ENCODE data around the gene KLK15. TPM values are rescaled to one million over a fixed set of nuclear protein-coding genes. Genes with fewer than 3 reads are reported as not detected.

Gene KLK15
- total RNA-seq, 1 donor from 2014 or later, result not detected

DNA sequence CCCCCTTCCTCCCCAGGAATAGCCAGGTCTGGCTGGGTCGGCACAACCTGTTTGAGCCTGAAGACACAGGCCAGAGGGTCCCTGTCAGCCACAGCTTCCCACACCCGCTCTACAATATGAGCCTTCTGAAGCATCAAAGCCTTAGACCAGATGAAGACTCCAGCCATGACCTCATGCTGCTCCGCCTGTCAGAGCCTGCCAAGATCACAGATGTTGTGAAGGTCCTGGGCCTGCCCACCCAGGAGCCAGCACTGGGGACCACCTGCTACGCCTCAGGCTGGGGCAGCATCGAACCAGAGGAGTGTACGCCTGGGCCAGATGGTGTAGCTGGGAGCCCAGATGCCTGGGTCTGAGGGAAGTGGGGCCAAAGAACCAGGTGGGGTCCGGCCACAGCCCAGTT is 43.1 kb upstream of the KLK15 start:
- TF ChIP-seq, protein P1, sequence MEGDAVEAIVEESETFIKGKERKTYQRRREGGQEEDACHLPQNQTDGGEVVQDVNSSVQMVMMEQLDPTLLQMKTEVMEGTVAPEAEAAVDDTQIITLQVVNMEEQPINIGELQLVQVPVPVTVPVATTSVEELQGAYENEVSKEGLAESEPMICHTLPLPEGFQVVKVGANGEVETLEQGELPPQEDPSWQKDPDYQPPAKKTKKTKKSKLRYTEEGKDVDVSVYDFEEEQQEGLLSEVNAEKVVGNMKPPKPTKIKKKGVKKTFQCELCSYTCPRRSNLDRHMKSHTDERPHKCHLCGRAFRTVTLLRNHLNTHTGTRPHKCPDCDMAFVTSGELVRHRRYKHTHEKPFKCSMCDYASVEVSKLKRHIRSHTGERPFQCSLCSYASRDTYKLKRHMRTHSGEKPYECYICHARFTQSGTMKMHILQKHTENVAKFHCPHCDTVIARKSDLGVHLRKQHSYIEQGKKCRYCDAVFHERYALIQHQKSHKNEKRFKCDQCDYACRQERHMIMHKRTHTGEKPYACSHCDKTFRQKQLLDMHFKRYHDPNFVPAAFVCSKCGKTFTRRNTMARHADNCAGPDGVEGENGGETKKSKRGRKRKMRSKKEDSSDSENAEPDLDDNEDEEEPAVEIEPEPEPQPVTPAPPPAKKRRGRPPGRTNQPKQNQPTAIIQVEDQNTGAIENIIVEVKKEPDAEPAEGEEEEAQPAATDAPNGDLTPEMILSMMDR (conservative IDR thresholded peaks at IDR 0.05), result no peak
- DNase-seq (ENCODE audit: extremely low spot score, unreplicated experiment), result no peak
- no peak overlapping the region for H3K27ac Mint-ChIP-seq

DNA sequence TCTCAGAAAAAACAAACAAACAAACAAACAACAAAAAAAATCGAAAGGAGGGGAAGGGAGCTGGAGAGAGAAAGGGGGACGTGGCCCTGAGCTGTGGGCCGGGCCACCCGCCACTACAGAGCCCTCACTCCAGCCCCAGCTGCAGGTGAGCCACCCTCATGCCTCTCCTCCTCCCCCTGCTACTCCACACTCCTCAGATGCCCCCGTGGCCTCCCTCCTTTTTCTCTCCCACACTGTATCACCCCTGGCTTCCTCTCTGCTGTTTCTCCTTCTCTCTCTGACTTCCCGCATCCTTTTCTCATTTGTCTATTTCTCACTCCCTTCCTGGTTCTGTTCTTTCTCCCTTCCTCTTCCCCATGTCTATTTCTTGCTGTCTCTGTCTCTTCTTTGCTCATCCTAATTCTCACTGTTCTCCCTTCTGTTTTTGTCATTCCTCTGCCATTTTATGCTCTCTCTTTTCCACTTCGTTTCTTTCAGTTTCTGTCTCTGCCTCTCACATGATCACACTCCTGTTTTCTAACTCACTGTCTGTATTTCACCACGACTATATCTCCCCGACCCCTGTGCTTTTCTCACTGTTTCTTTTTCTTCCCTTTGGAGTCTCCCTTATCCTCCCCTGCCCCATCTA is 42.5 kb upstream of the KLK15 start:
- TF ChIP-seq, protein P1 (conservative IDR thresholded peaks at IDR 0.05), result no peak
- no peak overlapping the region for H3K4me3 Mint-ChIP-seq
- H3K27ac Mint-ChIP-seq, result no peak overlapping the region
- no peaks in the 10 kb centered on the region for H3K36me3 Mint-ChIP-seq
- no peaks in the 10 kb centered on the region for H3K9me3 Mint-ChIP-seq
- no peaks in the 10 kb centered on the region for H3K4me1 Mint-ChIP-seq (ENCODE audit: unreplicated experiment)
- no peak for DNase-seq (ENCODE audit: extremely low spot score, unreplicated experiment)
- H3K27me3 Mint-ChIP-seq, result peaks cover 40% of the 10 kb centered on the region

More for the DNA sequence above, 43.1 kb upstream of the KLK15 start:
- H3K4me1 Mint-ChIP-seq (ENCODE audit: unreplicated experiment), result no peaks in the 10 kb centered on the region
- no peak overlapping the region for H3K4me3 Mint-ChIP-seq
- peaks cover 39% of the 10 kb centered on the region for H3K27me3 Mint-ChIP-seq
- no peaks in the 10 kb centered on the region for H3K36me3 Mint-ChIP-seq
- H3K9me3 Mint-ChIP-seq, result no peaks in the 10 kb centered on the region

DNA sequence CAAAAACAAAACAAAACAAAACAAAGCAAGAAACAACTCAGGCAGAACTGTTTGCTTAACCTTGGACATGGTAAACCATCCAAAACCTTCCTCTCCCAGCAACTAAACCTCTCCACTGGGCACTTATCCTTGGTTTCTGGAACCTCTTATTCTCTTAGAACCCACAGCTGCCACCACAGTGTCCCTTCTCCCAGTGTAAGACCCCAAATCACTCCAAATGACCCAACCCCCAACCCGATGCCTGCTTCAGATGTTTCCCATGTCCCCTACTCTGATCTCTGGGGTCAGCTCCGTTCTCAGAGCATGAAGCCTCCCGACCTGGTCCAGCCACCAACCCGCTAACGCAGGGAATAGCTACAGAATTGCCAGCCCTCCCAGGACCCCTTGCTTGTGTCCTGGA is 40.8 kb upstream of the KLK15 start:
- no peaks in the 10 kb centered on the region for H3K9me3 Mint-ChIP-seq
- no peak overlapping the region for H3K27ac Mint-ChIP-seq
- H3K4me3 Mint-ChIP-seq, result no peak overlapping the region
- H3K27me3 Mint-ChIP-seq, result peaks cover 39% of the 10 kb centered on the region
- TF ChIP-seq, protein P1 (conservative IDR thresholded peaks at IDR 0.05), result no peak
- DNase-seq (ENCODE audit: extremely low spot score, unreplicated experiment), result no peak
- no peaks in the 10 kb centered on the region for H3K36me3 Mint-ChIP-seq
- no peaks in the 10 kb centered on the region for H3K4me1 Mint-ChIP-seq (ENCODE audit: unreplicated experiment)

GRCh38 chr19:50873056-50873455 is 39.7 kb upstream of the KLK15 start, which contains the start of gene KLK2:
Gene KLK2, plus strand, starts transcription at chr19:50873439. Its CDS starts 35 bp downstream, at chr19:50873474.
- no peak within 1 kb of the TSS for H3K4me3 Mint-ChIP-seq
- TF ChIP-seq, protein P1 (conservative IDR thresholded peaks at IDR 0.05), result no peak
- no peak within 1 kb of the TSS for H3K27ac Mint-ChIP-seq
- no peaks in the 10 kb centered on the region for H3K36me3 Mint-ChIP-seq
- no peak for DNase-seq (ENCODE audit: extremely low spot score, unreplicated experiment)
- H3K9me3 Mint-ChIP-seq, result no peaks in the 10 kb centered on the region
- no peaks in the 10 kb centered on the region for H3K4me1 Mint-ChIP-seq (ENCODE audit: unreplicated experiment)
- peaks cover 42% of the 10 kb centered on the region for H3K27me3 Mint-ChIP-seq

DNA sequence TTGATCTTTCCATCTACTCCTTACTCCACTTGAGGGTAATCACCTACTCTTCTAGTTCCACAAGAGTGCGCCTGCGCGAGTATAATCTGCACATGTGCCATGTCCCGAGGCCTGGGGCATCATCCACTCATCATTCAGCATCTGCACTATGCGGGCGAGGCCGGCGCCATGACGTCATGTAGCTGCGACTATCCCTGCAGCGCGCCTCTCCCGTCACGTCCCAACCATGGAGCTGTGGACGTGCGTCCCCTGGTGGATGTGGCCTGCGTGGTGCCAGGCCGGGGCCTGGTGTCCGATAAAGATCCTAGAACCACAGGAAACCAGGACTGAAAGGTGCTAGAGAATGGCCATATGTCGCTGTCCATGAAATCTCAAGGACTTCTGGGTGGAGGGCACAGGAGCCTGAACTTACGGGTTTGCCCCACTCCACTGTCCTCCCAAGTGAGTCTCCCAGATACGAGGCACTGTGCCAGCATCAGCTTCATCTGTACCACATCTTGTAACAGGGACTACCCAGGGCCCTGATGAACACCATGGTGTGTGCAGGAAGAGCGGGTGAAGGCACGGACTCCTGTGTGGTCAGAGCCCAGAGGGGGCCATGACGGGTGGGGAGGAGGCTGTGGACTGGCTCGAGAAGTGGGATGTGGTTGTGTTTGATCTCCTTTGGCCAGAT is 37.2 kb upstream of the KLK15 start:
- TF ChIP-seq, protein P1 (conservative IDR thresholded peaks at IDR 0.05), result no peak
- Mint-ChIP-seq H3K9me3 (no peaks in the 10 kb centered on the region), H3K27ac (no peak overlapping the region), H3K27me3 (peaks cover 65% of the 10 kb centered on the region), H3K4me3 (no peak overlapping the region), H3K4me1 (ENCODE audit: unreplicated experiment) (no peaks in the 10 kb centered on the region), H3K36me3 (no peaks in the 10 kb centered on the region)
- DNase-seq (ENCODE audit: extremely low spot score, unreplicated experiment), result no peak
